Measurements from ENCODE around the gene RASA3.
"Not testable (repeated sequence)": the region's sequence is repeated elsewhere in the genome, so short reads cannot be mapped to it uniquely, and the experiment has no call there.

The RASA3 gene

GRCh38 chr13:114155926-114156883, 23.8 kb upstream of the RASA3 start:
- no peak for DNase-seq (ENCODE audit: low read depth)

- DNase-seq (ENCODE audit: low read depth): no peak
Measured at GRCh38 chr13:114155320-114155719, 22.9 kb upstream of the RASA3 start.

- no peak for DNase-seq (ENCODE audit: low read depth)
Measured at GRCh38 chr13:114154476-114154875, 22.1 kb upstream of the RASA3 start.

GRCh38 chr13:114153485-114154080, 21.2 kb upstream of the RASA3 start:
- DNase-seq (ENCODE audit: low read depth): no peak

GRCh38 chr13:114152831-114153371, 20.5 kb upstream of the RASA3 start:
- no peak for DNase-seq (ENCODE audit: low read depth)

- no peak for DNase-seq (ENCODE audit: low read depth)
Measured at GRCh38 chr13:114152285-114152645, 19.8 kb upstream of the RASA3 start.

- no peak for DNase-seq (ENCODE audit: low read depth)
Measured at GRCh38 chr13:114151565-114152284, 19.3 kb upstream of the RASA3 start.

- no peak for DNase-seq (ENCODE audit: low read depth)
Measured at GRCh38 chr13:114151031-114151430, 18.6 kb upstream of the RASA3 start.

- DNase-seq (ENCODE audit: low read depth): no peak
Measured at GRCh38 chr13:114149774-114150740, 17.6 kb upstream of the RASA3 start.

- DNase-seq (ENCODE audit: low read depth): not testable (repeated sequence)
Measured at GRCh38 chr13:114148886-114149285, 16.5 kb upstream of the RASA3 start.

- DNase-seq (ENCODE audit: low read depth): no peak
Measured at GRCh38 chr13:114148521-114148855, 16.1 kb upstream of the RASA3 start.

- DNase-seq (ENCODE audit: low read depth): no peak
Measured at GRCh38 chr13:114147803-114148520, 15.5 kb upstream of the RASA3 start.

- no peak for DNase-seq (ENCODE audit: low read depth)
Measured at GRCh38 chr13:114146629-114147028, 14.2 kb upstream of the RASA3 start.

GRCh38 chr13:114146173-114146572, 13.8 kb upstream of the RASA3 start:
- no peak for DNase-seq (ENCODE audit: low read depth)

- no peak for DNase-seq (ENCODE audit: low read depth)
Measured at GRCh38 chr13:114145722-114146121, 13.3 kb upstream of the RASA3 start.

- no peak for DNase-seq (ENCODE audit: low read depth)
Measured at GRCh38 chr13:114145256-114145655, 12.8 kb upstream of the RASA3 start.

- no peak for DNase-seq (ENCODE audit: low read depth)
Measured at GRCh38 chr13:114144606-114145244, 12.3 kb upstream of the RASA3 start.

- no peak for DNase-seq (ENCODE audit: low read depth)
Measured at GRCh38 chr13:114143806-114144605, 11.6 kb upstream of the RASA3 start.

All from non-pigmented ciliary epithelial cell (primary cell).